Mammary epithelial cell (primary cell): Measurements from ENCODE around the gene TIMP1.
"Not testable (repeated sequence)": the region's sequence is repeated elsewhere in the genome, so short reads cannot be mapped to it uniquely, and the experiment has no call there.

Experiments
- EZH2 ChIP-seq: IDR thresholded peaks from 2 replicates; pipeline ENCODE4 v1.6.1; 2012; ENCODE audit warnings: low read length, inconsistent platforms, borderline replicate concordance
- TF ChIP-seq, protein P1 (sequence below), 2 donors: IDR thresholded peaks in 1 of 2; conservative IDR thresholded peaks in 1 of 2; 2 replicates each; pipeline ENCODE4 v1.5.1; 2011 to 2012; ENCODE audit warnings: inconsistent platforms in 2 of 2, low read length in 2 of 2, mild to moderate bottlenecking in 2 of 2, control low read depth in 1 of 2, low read depth in 1 of 2; ENCODE audit not compliant: insufficient read depth in 1 of 2; ENCODE audit errors: extremely low read depth in 1 of 2

DNA sequence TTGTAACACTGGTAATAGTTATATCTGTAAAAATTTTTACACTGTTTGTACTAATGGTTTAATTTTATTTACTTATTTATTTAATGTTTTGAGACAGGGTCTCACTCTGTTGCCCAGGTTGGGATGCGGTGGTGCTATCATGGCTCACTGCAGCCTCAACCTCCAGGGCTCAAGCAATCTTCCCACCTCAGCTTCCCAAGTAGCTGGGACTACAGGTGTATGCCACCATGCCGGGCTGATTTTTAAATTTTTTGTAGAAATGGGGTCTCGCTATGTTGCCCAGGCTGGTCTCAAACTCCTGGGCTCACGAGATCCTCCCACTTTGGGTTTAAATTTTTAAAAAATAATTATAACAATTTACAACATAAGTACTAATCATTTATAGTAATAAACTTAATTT, 20.9 kb downstream of the TIMP1 start:
- TF ChIP-seq, protein P1, sequence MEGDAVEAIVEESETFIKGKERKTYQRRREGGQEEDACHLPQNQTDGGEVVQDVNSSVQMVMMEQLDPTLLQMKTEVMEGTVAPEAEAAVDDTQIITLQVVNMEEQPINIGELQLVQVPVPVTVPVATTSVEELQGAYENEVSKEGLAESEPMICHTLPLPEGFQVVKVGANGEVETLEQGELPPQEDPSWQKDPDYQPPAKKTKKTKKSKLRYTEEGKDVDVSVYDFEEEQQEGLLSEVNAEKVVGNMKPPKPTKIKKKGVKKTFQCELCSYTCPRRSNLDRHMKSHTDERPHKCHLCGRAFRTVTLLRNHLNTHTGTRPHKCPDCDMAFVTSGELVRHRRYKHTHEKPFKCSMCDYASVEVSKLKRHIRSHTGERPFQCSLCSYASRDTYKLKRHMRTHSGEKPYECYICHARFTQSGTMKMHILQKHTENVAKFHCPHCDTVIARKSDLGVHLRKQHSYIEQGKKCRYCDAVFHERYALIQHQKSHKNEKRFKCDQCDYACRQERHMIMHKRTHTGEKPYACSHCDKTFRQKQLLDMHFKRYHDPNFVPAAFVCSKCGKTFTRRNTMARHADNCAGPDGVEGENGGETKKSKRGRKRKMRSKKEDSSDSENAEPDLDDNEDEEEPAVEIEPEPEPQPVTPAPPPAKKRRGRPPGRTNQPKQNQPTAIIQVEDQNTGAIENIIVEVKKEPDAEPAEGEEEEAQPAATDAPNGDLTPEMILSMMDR (conservative IDR thresholded peaks at IDR 0.05 in 1 of 2, IDR thresholded peaks at IDR 0.05 in 1 of 2; ENCODE audit: extremely low read depth in 1 of 2, insufficient read depth in 1 of 2, low read depth in 1 of 2, low read length in 2 of 2): not testable (repeated sequence)
- TF ChIP-seq EZH2: not testable (repeated sequence)
